HepG2 (cell line): ENCODE results near the gene EPS8L3. TPM values are rescaled to one million over a fixed set of nuclear protein-coding genes. Genes with fewer than 3 reads are reported as not detected.

ENCODE experiments used
- ATAC-seq: fragments of 200-7000 bp; cut with Tn5 transposase; 3 replicates; pipeline ENCODE4 v1.9.1; 2020; ENCODE audit warnings: mild to moderate bottlenecking, moderate library complexity
- BruUV-seq: library from RNA; stranded (reverse); fragments of 400-500 nt; replicated peaks from 2 replicates; lab custom pipeline; 2021; lab: Mats Ljungman, UMichigan
- CTCF ChIA-PET: fragments of 300-600 bp; formaldehyde crosslinking; extraction: SDS; loops from one replicate; lab custom pipeline; 2021; ENCODE audit warnings: low total read pairs, inconsistent platforms, low intra/inter-chr PET ratio; lab: Yijun Ruan, JAX
- POLR2A ChIA-PET: fragments of 350-600 bp; sonication (Branson Sonifier 250); formaldehyde crosslinking; loops from one replicate; lab custom pipeline; 2020; ENCODE audit warnings: antibody characterized with exemption, inconsistent platforms; lab: Yijun Ruan, JAX
- DNase-seq: peaks from one replicate; pipeline ENCODE4 v3.0.0-alpha.2; 2015; ENCODE audit warnings: low spot score
- FAIRE-seq: peaks from 3 replicates; lab custom pipeline; 2011; peaks lifted over from hg19 to GRCh38; lab: Jason Lieb, UNC
- H2AFZ ChIP-seq: one replicate; pipeline ENCODE4 v1.6.1; 2011; ENCODE audit warnings: low read length, inconsistent platforms
- H3K27ac ChIP-seq: fragments of 300-600 bp; 3 replicates; pipeline ENCODE4 v1.8.0; 2011; ENCODE audit warnings: mixed run types, mild to moderate bottlenecking, mixed read lengths, low read length, inconsistent platforms; ENCODE audit not compliant: insufficient read depth; ENCODE audit errors: extremely low read length
- H3K27me3 ChIP-seq, 2 experiments: fragments of 200-600 bp in 1 of 2; 2 replicates in 1 of 2; 3 replicates in 1 of 2; pipeline versions ENCODE4 v1.6.0 to v1.8.0; 2011; ENCODE audit warnings: low read length in 2 of 2, mild to moderate bottlenecking in 2 of 2, moderate library complexity in 2 of 2, inconsistent platforms in 1 of 2; ENCODE audit not compliant: insufficient read depth in 2 of 2, control insufficient read depth in 1 of 2
- H3K36me3 ChIP-seq, 2 experiments: fragments of 200-600 bp in 1 of 2; replicated peaks in 1 of 2; 2 replicates in 1 of 2; 3 replicates in 1 of 2; pipeline versions ENCODE4 v1.5.1 to v1.8.0; 2011; ENCODE audit warnings: low read length in 2 of 2, inconsistent platforms in 1 of 2; ENCODE audit not compliant: insufficient read depth in 2 of 2, control insufficient read depth in 1 of 2
- H3K4me1 ChIP-seq: 2 replicates; pipeline ENCODE4 v1.5.1; 2012; ENCODE audit warnings: low read length, inconsistent platforms; ENCODE audit not compliant: insufficient read depth
- H3K4me2 ChIP-seq: 2 replicates; pipeline ENCODE4 v1.6.0; 2011; ENCODE audit warnings: low read depth, low read length, inconsistent platforms
- H3K4me3 ChIP-seq, 3 experiments: fragments of 200-600 bp in 1 of 3; sonication (generic), shearing (Covaris generic) in 1 of 3; replicated peaks in 1 of 3; 2 replicates each; pipeline ENCODE4 v1.5.1; 2011 to 2016; ENCODE audit warnings: low read length in 3 of 3, inconsistent platforms in 2 of 3, low read depth in 2 of 3, mild to moderate bottlenecking in 2 of 3, control low read depth in 1 of 3, mixed read lengths in 1 of 3; ENCODE audit not compliant: insufficient read depth in 1 of 3
- H3K79me2 ChIP-seq: one replicate; pipeline ENCODE4 v1.6.1; 2011; ENCODE audit warnings: low read length, inconsistent platforms; ENCODE audit not compliant: insufficient read depth
- H3K9ac ChIP-seq: 2 replicates; pipeline ENCODE4 v1.6.0; 2011; ENCODE audit warnings: mild to moderate bottlenecking, low read depth, low read length, inconsistent platforms; ENCODE audit not compliant: insufficient read depth
- H3K9me3 ChIP-seq: 2 replicates; pipeline ENCODE4 v1.5.1; 2012; ENCODE audit warnings: mild to moderate bottlenecking, low read length
- H4K20me1 ChIP-seq: 2 replicates; pipeline ENCODE4 v1.6.0; 2011; ENCODE audit warnings: inconsistent platforms, mild to moderate bottlenecking, low read length, moderate library complexity; ENCODE audit not compliant: insufficient read depth
- CBX5 ChIP-seq: sonication (generic); formaldehyde crosslinking; IDR thresholded peaks from 2 replicates; pipeline ENCODE4 v1.4.0; 2020; ENCODE audit warnings: missing genetic modification reagents, borderline replicate concordance
- IRF2 ChIP-seq: IDR thresholded peaks from 2 replicates; pipeline ENCODE4 v1.6.1; 2018; ENCODE audit warnings: missing genetic modification reagents, missing compliant biosample characterization
- TRIM24 ChIP-seq: sonication (generic); formaldehyde crosslinking; IDR thresholded peaks from 2 replicates; pipeline ENCODE4 v1.8.0; 2022; ENCODE audit warnings: mild to moderate bottlenecking, missing genetic modification reagents
- ZNF839 ChIP-seq: sonication (generic); formaldehyde crosslinking; IDR thresholded peaks from 2 replicates; pipeline ENCODE4 v1.4.0; 2020; ENCODE audit warnings: missing genetic modification reagents, mild to moderate bottlenecking, borderline replicate concordance
- WGBS: methylation state at CpG from one replicate; pipeline ENCODE4 v1.1.6; 2017; ENCODE audit warnings: low lambda C conversion rate; 5-methylcytosine and 5-hydroxymethylcytosine counted together
- in situ Hi-C: cut with HindIII; loops from 2 replicates; pipeline ENCODE4 v1.10.0; 2017; ENCODE audit warnings: low pct_unique_long_range_greater_than_20kb; ENCODE audit not compliant: extremely low pct_ligation_motif_present
- intact Hi-C: fragments of 100-400 bp; cut with micrococcal nuclease; formaldehyde crosslinking; loops from one replicate; pipeline ENCODE4 v1.10.0; 2022; ENCODE audit not compliant: unreplicated experiment
- polyA plus RNA-seq, 8 experiments: library from polyadenylated mRNA; depleted of rRNA in 3 of 8; stranded (reverse) in 7 of 8; unstranded in 1 of 8; fragments of >200 nt; fragmentation: Illumina TruSeq in 4 of 8; extraction: Trizol in 4 of 8; gene quantifications; 2 replicates each; pipeline versions ENCODE4 v1.2.1 to v1.2.3, GENCODE V29; 2011 to 2016; ENCODE audit warnings: low read depth in 4 of 8, missing spikeins in 1 of 8, mixed read lengths in 1 of 8; ENCODE audit not compliant: insufficient read depth in 1 of 8
- total RNA-seq, 5 experiments: library from RNA; depleted of rRNA; stranded (reverse); fragments of >200 nt; fragmentation: Illumina TruSeq; extraction: Trizol; gene quantifications; 2 replicates each; pipeline ENCODE4 v1.2.3, GENCODE V29; 2016; ENCODE audit warnings: low read depth in 1 of 5
- TF ChIP-seq, protein P1 (sequence below): sonication (generic); formaldehyde crosslinking; IDR thresholded peaks from 2 replicates; pipeline ENCODE4 v1.5.0; 2020; ENCODE audit warnings: missing genetic modification reagents, mild to moderate bottlenecking, borderline replicate concordance
- TF ChIP-seq, protein P2 (sequence below): sonication (generic); formaldehyde crosslinking; IDR thresholded peaks from 2 replicates; pipeline ENCODE4 v1.4.0; 2020; ENCODE audit warnings: missing genetic modification reagents, low read depth, mild to moderate bottlenecking, borderline replicate concordance

Gene EPS8L3
- total and polyA plus RNA-seq, 2 of the 13 experiments (the other 11 are each of a cell fraction or from before 2014, with no cell fraction given), result 18.2 to 106 TPM

DNA sequence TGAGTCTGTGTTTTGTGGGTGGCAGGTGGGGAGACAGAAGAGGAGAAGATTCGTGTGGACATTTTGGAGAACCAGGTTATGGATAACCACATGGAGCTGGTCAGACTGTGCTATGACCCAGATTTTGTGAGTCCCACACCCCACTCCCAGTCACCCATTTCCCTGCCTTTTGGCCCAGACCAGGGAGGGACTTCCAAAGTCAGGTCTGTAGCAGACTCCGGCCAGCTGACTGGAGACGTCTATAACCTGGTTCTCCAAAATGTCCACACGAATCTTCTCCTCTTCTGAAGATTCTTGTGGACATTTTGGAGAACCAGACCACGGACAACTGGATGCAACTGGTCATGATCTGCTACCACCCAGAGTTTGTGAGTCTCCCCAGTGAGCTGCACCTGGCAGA lies 50.1 kb downstream of the EPS8L3 start:
- ChIA-PET POLR2A (no interaction called here), CTCF (no interaction called here)
- H2AFZ ChIP-seq, result no peak overlapping the region
- no peak overlapping the region for H3K27ac ChIP-seq
- no peak for FAIRE-seq
- H4K20me1 ChIP-seq, result no peaks in the 10 kb centered on the region
- H3K9ac ChIP-seq, result no peak overlapping the region
- intact Hi-C loops, result loop anchor here (10.0 kb wide), 1 partner anchor 271 kb away; the partner anchor contains the start of gene AHCYL1
- H3K79me2 ChIP-seq, result no peaks in the 10 kb centered on the region
- no peak overlapping the region for H3K4me2 ChIP-seq
- no peaks in the 10 kb centered on the region for H3K36me3 ChIP-seq
- 40% methylated on average over 2 of the region's 5 CpGs for WGBS
- BruUV-seq, result no TSS peak
- in situ Hi-C loops, result loop anchor here (10.0 kb wide), 2 partner anchors 49 to 169 kb away; partner anchors contain the start of genes GNAI3 and GSTM2
- DNase-seq, result no peak
- peaks cover 3 to 35% of the 10 kb centered on the region in 2 experiments; a peak in 3 of 5 replicates for H3K27me3 ChIP-seq
- TF ChIP-seq ZNF839 (CRISPR knock-in tag), result no peak
- TF ChIP-seq, protein P1, sequence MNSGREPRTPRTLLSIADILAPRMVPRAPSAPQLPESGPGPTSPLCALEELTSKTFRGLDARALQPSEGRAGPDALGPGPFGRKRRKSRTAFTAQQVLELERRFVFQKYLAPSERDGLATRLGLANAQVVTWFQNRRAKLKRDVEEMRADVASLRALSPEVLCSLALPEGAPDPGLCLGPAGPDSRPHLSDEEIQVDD (CRISPR knock-in tag), result no peak
- TF ChIP-seq, protein P2, sequence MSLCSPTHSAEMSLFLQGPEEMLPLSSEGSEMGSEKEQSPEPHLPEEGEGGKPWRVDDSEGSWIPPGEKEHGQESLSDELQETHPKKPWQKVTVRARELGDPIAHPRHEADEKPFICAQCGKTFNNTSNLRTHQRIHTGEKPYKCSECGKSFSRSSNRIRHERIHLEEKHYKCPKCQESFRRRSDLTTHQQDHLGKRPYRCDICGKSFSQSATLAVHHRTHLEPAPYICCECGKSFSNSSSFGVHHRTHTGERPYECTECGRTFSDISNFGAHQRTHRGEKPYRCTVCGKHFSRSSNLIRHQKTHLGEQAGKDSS (CRISPR knock-in tag), result no peak
- no peak for TF ChIP-seq TRIM24 (CRISPR knock-in tag)
- no peak for TF ChIP-seq IRF2 (CRISPR knock-in tag)
- no peak for TF ChIP-seq CBX5 (CRISPR knock-in tag)
- no peaks in the 10 kb centered on the region for H3K9me3 ChIP-seq
- H3K4me1 ChIP-seq, result no peaks in the 10 kb centered on the region
- ATAC-seq, result no peak
- no peak overlapping the region for H3K4me3 ChIP-seq
